Urinary bladder (tissue), 4 donors: ENCODE data around the gene PDIA2. TPM values are rescaled to one million over a fixed set of nuclear protein-coding genes. Genes with fewer than 3 reads are reported as not detected.

Experiments
- DNase-seq: peaks from one replicate; pipeline ENCODE4 v3.0.0-alpha.2; 2015; ENCODE audit errors: extremely low spot score
- H3K27ac ChIP-seq: one replicate; pipeline ENCODE4 v1.5.1; 2013; ENCODE audit warnings: low read depth, mild to moderate bottlenecking, moderate library complexity
- H3K36me3 ChIP-seq: one replicate; pipeline ENCODE4 v1.6.1; 2013; ENCODE audit warnings: mild to moderate bottlenecking, moderate library complexity; ENCODE audit not compliant: insufficient read depth
- H3K4me1 ChIP-seq: one replicate; pipeline ENCODE4 v1.6.1; 2013; ENCODE audit warnings: mild to moderate bottlenecking, moderate library complexity; ENCODE audit not compliant: insufficient read depth
- H3K4me3 ChIP-seq: one replicate; pipeline ENCODE4 v1.5.1; 2013; ENCODE audit warnings: low read depth, low read length
- WGBS: extraction: QIAGEN DNeasy Blood & Tissue Kit; methylation state at CpG from one replicate; pipeline ENCODE4 v1.1.7; 2013; 5-methylcytosine and 5-hydroxymethylcytosine counted together
- polyA plus RNA-seq: library from polyadenylated mRNA; stranded (reverse); fragments of 200-250 nt; gene quantifications from one replicate; pipeline ENCODE4 v1.2.3, GENCODE V29; 2013
- total RNA-seq: library from RNA; depleted of rRNA; stranded (reverse); fragments of >200 nt; gene quantifications from one replicate; pipeline ENCODE4 v1.2.3, GENCODE V29; 2014
- donor health status: healthy with polysubstance abuse.
- donor health status: healthy.

Gene PDIA2
- total and polyA plus RNA-seq, 2 donors = 0.19 to 1.1 TPM

DNA sequence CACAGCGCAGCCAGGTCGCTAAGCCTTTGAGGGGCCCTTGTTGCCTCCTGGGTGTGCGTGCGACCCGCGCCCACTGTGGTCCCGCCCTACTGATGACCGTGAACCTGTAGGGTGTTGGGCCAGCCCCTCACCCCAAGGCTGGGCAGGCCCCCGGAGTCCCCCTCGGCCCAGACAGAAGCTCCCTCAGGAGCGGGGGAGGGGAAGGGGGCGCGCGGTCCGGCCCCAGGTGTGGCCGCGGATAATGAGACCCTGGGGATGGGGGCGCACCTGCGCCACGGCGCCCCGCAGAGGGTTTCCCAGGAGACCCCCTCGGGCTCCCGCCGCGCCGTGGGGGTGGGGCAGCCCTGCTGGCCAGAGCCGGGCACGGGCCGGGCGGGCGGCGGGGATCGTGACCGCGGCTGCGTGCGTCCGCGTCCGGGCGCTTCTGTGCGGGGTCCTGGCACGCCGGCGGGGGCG lies 2.9 kb upstream of the PDIA2 start:
- DNase-seq = no peak
- no peaks in the 10 kb centered on the region for H3K4me1 ChIP-seq
- WGBS = 6% methylated on average over 47 of the region's 47 CpGs
- H3K4me3 ChIP-seq = peak overlapping the region; percentile 35
- no peaks in the 10 kb centered on the region for H3K36me3 ChIP-seq
- H3K27ac ChIP-seq = no peak overlapping the region

DNA sequence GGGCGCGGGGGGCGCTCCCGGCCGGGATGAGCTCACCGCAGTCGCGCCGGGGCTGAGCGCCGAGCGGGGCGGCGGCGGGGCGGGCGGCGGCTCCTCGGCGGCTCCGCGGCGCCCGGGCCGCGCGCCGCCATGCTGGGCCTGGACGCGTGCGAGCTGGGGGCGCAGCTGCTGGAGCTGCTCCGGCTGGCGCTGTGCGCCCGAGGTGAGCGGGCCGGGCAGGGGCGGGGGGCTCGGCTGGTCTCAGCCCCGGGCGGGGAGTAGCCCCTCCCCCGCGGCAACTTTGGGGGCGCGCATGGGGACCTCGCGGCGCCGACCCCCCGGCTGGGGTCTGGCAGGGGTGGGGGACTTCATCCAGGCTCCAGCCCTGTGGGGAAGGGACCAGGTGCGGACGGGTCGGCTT lies 2.4 kb upstream of the PDIA2 start, which contains the start of gene ARHGDIG:
Gene ARHGDIG, plus strand, starts transcription at position 40 of the 400 bp plus-strand sequence. Its CDS starts 90 bp downstream, at position 130.
- Histone ChIP-seq H3K4me3 (peak within 1 kb of the TSS; percentile 35), H3K36me3 (no peaks in the 10 kb centered on the region), H3K4me1 (no peaks in the 10 kb centered on the region), H3K27ac (no peak within 1 kb of the TSS)
- no peak for DNase-seq
- under 1% methylated on average over 54 of the region's 54 CpGs for WGBS

DNA sequence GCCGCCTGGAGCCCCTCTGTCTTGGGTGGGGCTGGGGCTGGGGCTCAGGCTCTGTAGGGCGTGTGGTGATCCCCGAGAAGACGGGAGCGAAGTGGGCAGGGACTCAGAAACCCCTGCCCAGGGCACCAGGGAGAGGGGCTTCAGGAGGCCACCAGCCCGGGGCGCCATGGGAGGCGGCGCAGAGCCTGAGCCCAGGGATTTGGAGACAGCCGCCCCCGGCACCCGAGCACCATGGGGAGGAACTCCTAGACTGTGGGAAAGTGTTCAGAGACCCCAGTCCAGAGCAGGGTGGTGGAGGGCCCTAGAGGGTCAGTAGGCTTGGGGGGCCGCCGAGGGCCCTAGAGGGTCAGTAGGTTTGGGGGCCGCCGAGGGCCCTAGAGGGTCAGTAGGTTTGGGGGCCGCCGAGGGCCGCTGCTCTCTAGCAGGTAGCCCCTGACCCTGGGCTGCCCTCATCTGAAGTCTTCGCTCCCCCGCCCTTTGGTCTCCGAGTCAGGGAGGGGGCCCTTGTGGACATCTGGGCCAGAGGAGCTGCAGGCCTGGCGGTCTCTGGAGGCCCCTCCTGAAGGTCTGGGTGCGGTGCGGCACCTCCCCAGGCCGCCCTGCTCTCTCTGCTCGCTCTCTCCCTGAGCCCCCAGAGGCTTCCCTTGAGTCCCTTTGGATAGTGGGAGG lies 1.8 kb upstream of the PDIA2 start:
- no peaks in the 10 kb centered on the region for H3K4me1 ChIP-seq
- no peaks in the 10 kb centered on the region for H3K36me3 ChIP-seq
- H3K4me3 ChIP-seq = no peak overlapping the region
- no peak overlapping the region for H3K27ac ChIP-seq
- DNase-seq = no peak
- 37% methylated on average over 27 of the region's 27 CpGs for WGBS

DNA sequence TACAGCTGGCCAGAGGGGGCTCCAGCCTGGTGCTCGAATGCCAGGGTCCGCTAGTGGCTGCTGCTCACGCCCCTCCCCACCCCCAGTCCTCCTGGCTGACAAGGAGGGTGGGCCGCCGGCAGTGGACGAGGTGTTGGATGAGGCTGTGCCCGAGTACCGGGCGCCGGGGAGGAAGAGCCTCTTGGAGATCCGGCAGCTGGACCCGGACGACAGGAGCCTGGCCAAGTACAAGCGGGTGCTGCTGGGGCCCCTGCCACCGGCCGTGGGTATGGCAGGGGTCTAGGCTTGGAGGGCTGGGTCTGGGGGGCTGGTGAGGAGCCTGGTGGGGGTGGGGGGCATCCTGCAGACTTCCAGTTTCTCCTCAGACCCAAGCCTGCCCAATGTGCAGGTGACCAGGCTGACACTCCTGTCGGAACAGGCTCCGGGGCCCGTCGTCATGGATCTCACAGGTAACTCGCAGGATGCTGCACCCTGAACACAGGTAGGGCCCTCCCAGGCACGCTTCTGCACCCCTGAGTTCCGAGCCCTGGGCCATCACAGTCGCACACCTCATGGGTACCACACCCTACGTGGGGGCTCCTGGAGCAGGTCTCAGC lies 1.2 kb upstream of the PDIA2 start:
- DNase-seq = no peak
- Histone ChIP-seq H3K36me3 (no peaks in the 10 kb centered on the region), H3K27ac (no peak overlapping the region), H3K4me3 (no peak overlapping the region), H3K4me1 (no peaks in the 10 kb centered on the region)
- WGBS = 47% methylated on average over 25 of the region's 25 CpGs

DNA sequence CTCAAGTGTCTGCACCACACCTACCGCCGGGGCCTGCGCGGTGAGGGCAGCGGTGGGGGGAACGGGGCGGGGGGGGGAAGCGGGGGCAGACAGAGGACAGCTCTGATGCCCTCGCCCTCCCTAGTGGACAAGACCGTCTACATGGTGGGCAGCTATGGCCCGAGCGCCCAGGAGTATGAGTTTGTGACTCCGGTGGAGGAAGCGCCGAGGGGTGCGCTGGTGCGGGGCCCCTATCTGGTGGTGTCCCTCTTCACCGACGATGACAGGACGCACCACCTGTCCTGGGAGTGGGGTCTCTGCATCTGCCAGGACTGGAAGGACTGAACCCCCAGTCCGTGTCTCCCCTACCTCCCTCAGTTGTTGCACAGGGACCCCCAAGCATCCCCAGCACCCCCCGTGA lies 473 bp upstream of the PDIA2 start:
- 80% methylated on average over 22 of the region's 22 CpGs for WGBS
- DNase-seq = no peak
- no peak overlapping the region for H3K27ac ChIP-seq
- no peak overlapping the region for H3K4me3 ChIP-seq
- no peaks in the 10 kb centered on the region for H3K4me1 ChIP-seq
- H3K36me3 ChIP-seq = no peaks in the 10 kb centered on the region

DNA sequence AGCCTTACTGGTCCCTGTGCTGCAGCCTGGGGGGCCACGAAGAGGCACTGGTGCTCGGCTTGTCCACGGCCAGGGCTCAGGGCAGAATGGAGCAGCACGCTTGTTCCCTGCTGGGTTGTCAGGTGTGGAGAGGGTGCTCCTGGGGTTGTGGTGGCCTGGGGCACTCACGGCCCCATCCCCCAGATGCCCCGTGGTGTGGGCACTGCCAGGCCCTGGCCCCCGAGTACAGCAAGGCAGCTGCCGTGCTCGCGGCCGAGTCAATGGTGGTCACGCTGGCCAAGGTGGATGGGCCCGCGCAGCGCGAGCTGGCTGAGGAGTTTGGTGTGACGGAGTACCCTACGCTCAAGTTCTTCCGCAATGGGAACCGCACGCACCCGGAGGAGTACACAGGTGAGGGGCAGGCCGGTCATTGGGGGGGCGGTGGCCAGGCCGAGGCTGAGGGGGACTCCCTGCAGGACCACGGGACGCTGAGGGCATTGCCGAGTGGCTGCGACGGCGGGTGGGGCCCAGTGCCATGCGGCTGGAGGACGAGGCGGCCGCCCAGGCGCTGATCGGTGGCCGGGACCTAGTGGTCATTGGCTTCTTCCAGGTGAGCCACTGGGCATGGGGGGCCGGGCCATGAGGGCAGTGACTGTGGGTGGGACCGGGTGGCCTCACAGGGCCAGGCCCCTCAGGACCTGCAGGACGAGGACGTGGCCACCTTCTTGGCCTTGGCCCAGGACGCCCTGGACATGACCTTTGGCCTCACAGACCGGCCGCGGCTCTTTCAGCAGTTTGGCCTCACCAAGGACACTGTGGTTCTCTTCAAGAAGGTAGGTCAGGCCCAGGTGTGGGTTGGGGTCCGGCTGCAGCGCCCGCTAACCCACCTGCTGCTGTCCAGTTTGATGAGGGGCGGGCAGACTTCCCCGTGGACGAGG lies 1.5 kb downstream of the PDIA2 start:
- Histone ChIP-seq H3K36me3 (peaks cover 7% of the 10 kb centered on the region), H3K27ac (no peak overlapping the region), H3K4me3 (no peak overlapping the region), H3K4me1 (no peaks in the 10 kb centered on the region)
- DNase-seq = no peak
- WGBS = 90% methylated on average over 52 of the region's 52 CpGs

DNA sequence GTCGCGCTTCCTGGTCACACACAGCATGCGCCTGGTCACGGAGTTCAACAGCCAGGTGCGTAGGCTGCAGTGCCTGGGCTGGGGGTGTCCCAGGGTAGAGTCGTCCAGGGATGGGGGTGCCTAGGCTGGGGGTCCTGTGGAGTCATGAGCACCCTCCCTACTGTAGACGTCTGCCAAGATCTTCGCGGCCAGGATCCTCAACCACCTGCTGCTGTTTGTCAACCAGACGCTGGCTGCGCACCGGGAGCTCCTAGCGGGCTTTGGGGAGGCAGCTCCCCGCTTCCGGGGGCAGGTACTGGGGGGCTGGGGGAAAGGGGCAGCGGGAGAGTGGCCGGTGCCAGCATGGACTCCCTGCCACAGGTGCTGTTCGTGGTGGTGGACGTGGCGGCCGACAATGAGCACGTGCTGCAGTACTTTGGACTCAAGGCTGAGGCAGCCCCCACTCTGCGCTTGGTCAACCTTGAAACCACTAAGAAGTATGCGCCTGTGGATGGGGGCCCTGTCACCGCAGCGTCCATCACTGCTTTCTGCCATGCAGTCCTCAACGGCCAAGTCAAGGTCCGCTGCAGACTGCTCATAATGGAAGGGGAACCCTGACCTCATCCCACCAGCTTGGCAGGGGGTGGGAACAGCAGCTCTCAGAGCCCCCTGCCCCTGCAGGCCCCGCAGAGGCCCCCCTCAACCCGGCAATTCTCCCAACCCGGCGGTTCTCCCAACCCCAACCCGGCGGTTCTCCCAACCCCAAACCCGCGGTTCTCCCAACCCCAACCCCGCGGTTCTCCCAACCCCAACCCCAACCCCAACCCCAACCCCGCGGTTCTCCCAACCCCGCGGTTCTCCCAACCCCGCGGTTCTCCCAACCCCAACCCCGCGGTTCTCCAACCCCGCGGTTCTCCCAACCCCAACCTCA lies 2.4 kb downstream of the PDIA2 start:
- 93% methylated on average over 48 of the region's 48 CpGs for WGBS
- H3K36me3 ChIP-seq = peaks cover 7% of the 10 kb centered on the region
- H3K4me3 ChIP-seq = no peak overlapping the region
- no peaks in the 10 kb centered on the region for H3K4me1 ChIP-seq
- DNase-seq = no peak
- H3K27ac ChIP-seq = no peak overlapping the region

DNA sequence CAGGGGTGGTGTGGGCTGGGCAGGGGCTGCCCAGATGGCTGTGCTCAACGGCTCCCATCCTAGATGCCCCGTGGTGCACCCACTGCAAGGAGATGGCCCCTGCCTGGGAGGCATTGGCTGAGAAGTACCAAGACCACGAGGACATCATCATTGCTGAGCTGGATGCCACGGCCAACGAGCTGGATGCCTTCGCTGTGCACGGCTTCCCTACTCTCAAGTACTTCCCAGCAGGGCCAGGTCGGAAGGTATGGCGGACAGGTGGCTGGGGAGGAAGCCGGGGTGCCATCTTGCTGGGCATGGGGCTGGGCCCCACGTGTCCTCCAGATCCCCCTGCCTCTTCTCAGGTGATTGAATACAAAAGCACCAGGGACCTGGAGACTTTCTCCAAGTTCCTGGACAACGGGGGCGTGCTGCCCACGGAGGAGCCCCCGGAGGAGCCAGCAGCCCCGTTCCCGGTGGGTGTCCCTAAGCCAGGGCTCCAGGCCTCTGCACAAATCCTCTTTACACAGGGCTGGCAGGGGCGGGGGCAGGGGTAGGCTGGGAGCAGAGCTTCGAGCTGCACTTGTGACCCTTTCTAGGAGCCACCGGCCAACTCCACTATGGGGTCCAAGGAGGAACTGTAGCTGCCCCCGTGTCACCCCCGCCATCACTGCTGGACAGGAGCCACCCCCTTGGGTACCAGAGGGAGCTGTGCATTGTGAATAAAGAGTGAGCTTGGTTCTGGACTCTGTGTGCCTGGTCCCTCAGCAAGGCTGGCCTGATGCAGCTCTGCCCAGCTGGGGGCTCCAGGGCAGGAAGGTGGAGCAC lies 3.7 kb downstream of the PDIA2 start:
- 94% methylated on average over 22 of the region's 22 CpGs for WGBS
- Histone ChIP-seq H3K36me3 (peaks cover 7% of the 10 kb centered on the region), H3K4me1 (no peaks in the 10 kb centered on the region), H3K4me3 (no peak overlapping the region), H3K27ac (no peak overlapping the region)
- no peak for DNase-seq

DNA sequence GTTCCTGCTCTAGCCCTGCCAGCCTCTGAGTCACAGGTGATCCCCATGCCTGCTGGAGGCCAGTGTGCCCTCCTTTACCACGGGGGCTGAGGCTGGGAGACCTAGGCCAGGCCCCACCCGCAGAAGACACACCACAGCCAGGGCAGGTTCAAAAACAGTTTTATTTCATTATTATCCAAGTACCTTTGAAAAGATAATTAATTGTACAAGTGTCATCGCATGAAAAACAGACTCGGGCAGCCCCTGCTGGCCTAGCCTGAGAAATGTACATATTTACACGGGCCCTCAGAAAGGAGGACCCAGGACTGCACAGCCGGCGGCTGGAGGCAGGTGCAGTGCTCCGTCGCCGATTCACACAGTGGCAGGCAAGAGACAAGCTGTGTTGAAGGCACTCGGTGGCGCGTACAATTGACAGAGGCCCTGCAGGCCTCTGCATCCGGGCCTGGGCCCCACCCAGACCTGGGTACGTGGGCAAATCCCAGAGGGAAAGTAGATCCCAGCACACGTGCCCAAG lies 4.4 kb downstream of the PDIA2 start:
- H3K27ac ChIP-seq = no peak overlapping the region
- no peaks in the 10 kb centered on the region for H3K4me1 ChIP-seq
- DNase-seq = no peak
- no peak overlapping the region for H3K4me3 ChIP-seq
- 83% methylated on average over 16 of the region's 16 CpGs for WGBS
- peaks cover 7% of the 10 kb centered on the region for H3K36me3 ChIP-seq

DNA sequence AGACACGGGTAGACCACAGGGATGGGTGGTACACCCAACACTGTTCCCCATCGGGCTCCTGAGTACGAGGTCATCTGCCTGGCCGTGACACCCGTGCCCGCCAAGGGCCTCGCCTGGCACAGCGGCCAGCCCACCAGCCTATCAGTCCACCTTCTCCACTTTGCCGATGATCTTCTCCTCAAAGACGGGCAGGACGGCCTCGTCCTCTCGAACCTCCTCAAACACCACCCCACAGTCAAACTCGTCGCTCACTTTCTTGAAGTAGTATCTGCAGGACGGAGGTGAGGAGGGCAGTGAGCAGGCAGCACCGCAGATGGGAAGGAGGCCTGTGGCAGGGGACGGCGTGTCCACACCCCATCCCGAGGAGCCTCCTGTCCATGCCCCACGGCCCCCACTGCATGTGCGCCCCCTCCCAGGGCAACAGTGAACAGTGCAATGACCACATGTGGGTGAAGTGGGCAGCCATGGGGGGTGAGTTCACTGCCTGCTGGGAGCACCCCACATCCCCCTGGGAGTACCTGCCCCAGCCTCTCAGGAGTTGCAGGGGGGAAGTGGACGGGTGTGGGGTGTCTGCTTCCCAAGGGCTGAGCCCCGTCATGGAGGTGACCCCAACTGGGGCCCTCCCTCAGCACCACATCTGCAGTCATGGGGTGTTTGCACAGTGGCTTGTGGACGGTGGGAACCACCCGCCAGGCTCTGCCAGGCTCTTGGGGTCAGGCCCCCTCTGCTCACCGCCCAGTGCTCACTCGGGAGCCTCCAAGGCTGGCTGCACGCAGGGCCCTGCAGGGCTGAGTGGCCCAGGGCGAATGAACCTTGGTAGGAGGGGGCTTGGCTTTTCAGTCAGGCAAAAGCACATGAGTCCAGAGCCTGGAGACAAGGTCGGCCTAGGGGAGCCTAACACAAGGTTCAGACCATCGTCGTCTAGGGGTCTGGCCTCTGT lies 5.3 kb downstream of the PDIA2 start:
- no peak overlapping the region for H3K27ac ChIP-seq
- no peak overlapping the region for H3K4me3 ChIP-seq
- no peaks in the 10 kb centered on the region for H3K4me1 ChIP-seq
- DNase-seq = no peak
- 94% methylated on average over 33 of the region's 33 CpGs for WGBS
- peaks cover 7% of the 10 kb centered on the region for H3K36me3 ChIP-seq

DNA sequence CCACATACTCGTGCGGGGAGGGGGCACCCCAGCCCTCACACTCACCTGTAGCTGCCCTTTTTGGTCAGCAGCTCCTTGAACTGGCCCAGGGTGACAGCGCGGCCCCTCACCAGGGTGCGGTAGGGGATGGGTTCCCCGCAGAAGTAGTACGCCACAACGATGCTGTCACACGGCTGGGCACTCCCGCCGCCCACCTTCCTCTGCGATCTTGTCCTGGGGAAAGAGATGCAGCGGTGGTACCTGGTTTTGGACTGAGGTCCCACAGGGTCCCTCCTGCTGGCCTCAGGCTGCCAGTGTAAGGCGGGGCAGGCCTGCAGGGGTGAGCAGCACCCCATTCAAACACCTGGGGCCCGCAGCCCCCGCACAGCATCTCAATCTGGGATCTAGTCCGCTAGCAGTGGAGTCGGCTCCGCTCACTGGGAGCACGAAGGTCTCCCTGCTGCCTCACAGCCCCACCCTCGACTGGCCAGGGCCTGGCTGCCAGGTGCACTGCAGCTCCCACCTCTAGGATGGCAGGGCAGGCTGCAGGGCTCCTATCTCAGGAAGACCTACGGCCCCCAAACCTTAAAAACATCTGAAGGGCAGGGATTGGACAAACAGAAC lies 6.5 kb downstream of the PDIA2 start:
- DNase-seq = no peak
- H3K4me1 ChIP-seq = no peaks in the 10 kb centered on the region
- 94% methylated on average over 22 of the region's 22 CpGs for WGBS
- peaks cover 9% of the 10 kb centered on the region for H3K36me3 ChIP-seq
- H3K4me3 ChIP-seq = no peak overlapping the region
- H3K27ac ChIP-seq = no peak overlapping the region
